NOMO-1 treated with DMSO at 0.1 percent for 48 hours (cell line): ENCODE results near the gene PDE6D.

Experiments used
- DNase-seq: peaks from one replicate; lab custom pipeline; 2025; ENCODE audit not compliant: unreplicated experiment; lab: John Stamatoyannopoulos, UW

The PDE6D gene

DNA sequence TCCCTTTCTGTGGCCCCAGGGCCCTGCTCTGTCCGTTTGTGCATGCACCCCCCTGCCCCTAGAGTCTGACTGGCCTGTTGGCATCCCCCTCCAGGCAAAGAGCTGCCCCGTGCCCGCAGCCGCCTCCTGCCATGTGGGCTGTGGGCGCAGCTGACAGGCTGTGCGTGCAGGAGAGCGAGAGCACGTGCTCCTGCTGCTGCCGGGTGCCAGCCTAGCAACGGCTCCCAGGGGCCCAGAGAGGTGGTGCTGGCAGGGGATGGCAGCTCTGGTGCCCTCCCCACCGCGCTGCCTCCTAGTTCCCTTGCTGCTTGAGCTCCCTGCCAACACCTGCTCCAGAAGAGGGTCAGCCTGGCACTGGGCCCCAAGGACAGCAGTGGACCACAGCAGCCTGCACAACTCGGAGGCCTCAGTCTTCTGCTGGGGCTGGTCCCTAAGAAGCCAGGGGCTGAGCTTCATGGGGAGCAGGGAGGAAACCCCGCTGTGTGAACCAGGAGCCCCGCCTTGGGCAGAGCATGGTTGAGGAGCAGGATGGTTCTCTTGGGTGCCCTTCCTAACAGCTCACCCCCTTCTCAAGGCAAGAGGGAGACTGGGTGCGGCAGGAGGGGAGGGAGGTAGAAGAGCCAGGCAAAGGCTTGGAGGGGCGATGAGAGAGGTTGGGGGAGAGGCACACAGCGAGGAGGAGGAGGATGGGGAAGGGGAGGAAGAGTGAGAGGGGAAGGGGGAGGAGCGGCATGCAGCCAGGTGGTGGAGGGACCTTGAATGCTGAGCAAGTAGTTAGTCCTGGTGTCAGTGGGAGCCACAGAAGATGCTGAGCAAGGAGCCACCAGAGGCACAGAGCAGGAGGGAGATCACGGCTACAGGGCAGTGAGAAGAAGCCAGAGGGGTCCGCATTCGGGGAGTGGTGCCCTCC is 96.5 kb downstream of the PDE6D start:
- no peak for DNase-seq

- DNase-seq: no peak
These were observed 97.5 kb downstream of the PDE6D start for GRCh38 chr2:231683292-231684235.

DNA sequence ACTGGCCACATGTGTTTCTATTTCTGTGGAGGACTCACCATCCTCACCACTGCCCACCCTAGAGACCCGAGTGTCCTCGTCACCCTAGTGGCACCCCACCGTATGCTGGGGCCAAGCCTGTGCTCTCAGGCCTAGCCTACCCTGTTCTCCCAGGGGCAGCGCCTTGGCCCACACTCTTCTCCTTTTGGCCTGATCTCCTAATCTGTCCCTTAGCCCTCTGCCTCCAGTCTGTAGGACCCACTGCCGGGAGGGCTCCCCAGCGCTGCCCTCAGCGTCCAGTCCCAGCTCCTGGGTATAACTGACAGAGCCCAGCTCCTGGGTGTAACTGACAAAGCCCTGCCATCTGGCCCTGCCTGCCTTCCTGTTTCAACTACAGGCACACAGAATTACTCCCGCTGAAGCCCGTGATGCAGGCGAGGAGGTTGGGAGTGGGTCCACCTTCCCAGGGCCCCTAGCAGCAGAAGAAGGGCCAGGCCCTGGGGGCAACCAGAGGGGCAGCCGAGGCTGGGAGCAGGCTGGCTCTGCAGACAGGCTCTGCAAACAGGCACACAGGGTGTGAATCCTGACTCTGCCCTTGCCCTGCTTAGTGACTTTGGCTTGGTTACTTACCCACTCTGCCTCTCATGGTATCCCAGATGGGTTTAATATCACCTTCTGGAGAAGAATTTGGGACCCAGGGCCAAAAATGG is 98.3 kb downstream of the PDE6D start:
- no peak for DNase-seq
